Frontal cortex (tissue), 4 donors: ENCODE data around the gene IFNGR2. TPM values are rescaled to one million over a fixed set of nuclear protein-coding genes. Genes with fewer than 3 reads are reported as not detected.
"Not testable (repeated sequence)": the region's sequence is repeated elsewhere in the genome, so short reads cannot be mapped to it uniquely, and the experiment has no call there.

Experiments used
- DNase-seq, 2 donors: peaks; one replicate each; pipeline ENCODE4 v3.0.0; 2012; ENCODE audit warnings: low spot score in 2 of 2
- FAIRE-seq: peaks from 2 replicates; lab custom pipeline; 2012; peaks lifted over from hg19 to GRCh38; lab: Jason Lieb, UNC
- total RNA-seq: library from RNA; depleted of rRNA; stranded (reverse); fragments of >200 nt; gene quantifications from one replicate; pipeline ENCODE4 v1.2.3, GENCODE V29; 2014
- donor health status: control.
- donor health status: control.
- donor health status: control.

The IFNGR2 gene, protein sequence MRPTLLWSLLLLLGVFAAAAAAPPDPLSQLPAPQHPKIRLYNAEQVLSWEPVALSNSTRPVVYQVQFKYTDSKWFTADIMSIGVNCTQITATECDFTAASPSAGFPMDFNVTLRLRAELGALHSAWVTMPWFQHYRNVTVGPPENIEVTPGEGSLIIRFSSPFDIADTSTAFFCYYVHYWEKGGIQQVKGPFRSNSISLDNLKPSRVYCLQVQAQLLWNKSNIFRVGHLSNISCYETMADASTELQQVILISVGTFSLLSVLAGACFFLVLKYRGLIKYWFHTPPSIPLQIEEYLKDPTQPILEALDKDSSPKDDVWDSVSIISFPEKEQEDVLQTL
- 60.3 TPM for total RNA-seq

GRCh38 chr21:33403128-33403785 lies at the start of gene IFNGR2:
Gene IFNGR2 (plus strand): TSS chr21:33403413. CDS start chr21:33403544, 131 bp downstream.
- peak; percentile 70 to 78 for DNase-seq
- no peak for FAIRE-seq

GRCh38 chr21:33355355-33355754 lies 47.9 kb upstream of the IFNGR2 start:
- no peak for FAIRE-seq

DNA sequence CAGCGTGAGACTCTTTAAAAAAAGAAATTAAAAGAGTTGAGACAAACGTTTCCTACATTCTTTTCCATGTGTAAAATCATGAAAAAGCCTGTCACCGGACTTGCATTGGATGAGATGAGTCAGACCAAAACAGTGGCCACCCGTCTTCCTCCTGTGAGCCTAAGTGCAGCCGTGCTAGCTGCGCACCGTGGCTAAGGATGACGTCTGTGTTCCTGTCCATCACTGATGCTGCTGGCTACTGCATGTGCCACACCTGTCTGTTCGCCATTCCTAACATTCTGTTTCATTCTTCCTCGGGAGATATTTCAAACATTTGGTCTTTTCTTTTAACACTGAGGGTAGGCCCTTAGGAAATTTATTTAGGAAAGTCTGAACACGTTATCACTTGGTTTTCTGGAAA lies 47.2 kb upstream of the IFNGR2 start:
- no peak for FAIRE-seq
- no peak for DNase-seq

More at GRCh38 chr21:33355355-33355754, 47.9 kb upstream of the IFNGR2 start:
- no peak for DNase-seq

DNA sequence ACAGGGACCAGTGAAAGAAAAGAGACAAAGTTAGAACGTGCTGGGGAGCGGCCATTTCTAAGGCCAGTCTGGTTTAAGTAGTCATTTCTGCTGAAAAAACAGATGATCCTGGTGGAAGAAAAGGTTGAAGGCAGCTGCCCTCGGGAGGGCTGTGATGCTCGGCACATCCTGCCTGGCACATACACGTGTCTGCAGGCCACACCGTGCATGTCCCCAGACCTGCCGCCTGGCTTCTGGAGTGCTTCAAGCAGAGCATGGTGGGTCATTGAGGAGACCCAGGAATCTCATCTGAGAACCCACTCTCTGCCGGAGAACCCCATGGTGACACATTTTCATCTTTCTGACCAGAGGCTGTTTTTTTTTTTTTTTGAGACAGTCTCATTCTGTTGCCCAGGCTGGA lies 46.0 kb upstream of the IFNGR2 start:
- DNase-seq (no peak), FAIRE-seq (no peak)

DNA sequence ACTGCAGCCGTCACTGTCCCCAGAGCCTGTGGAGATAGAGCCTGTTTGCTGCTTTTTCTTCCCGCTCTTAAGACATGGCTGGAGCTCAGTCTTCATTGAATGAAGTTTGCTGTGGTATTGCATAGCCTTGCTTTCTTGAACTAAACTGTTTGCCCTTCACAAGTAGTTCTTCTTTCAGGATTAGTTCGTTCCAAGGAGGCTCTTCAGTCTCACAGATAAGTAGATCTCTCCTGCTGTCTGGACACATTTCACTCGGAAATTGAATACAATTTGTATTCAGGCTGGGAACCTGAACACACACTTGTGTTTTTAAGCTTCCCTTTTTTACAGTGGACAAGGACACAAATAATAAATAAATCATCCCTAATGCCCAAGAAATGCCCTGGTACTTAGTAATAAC lies 43.8 kb upstream of the IFNGR2 start:
- FAIRE-seq, result no peak

DNA sequence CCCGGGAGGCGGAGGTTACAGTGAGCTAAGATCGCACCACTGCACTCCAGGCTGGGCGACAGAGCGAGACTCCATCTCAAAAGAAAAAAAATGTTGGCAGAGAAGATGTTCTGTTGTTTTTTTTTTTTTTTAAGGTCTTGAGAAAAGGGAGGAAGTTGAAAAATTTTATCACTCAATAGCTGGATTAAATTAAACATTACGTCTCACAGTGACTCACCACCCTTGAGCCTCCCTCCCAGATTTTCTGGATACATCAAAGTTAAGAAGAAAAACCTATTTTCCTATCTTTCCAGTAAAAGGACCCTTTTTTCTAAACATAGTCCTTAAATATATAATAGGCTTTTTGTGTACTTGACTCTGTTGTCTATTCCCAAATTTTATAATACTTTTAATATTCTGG lies 42.9 kb upstream of the IFNGR2 start:
- FAIRE-seq, result no peak
- DNase-seq, result no peak

More for the DNA sequence above, 43.8 kb upstream of the IFNGR2 start:
- no peak for DNase-seq

DNA sequence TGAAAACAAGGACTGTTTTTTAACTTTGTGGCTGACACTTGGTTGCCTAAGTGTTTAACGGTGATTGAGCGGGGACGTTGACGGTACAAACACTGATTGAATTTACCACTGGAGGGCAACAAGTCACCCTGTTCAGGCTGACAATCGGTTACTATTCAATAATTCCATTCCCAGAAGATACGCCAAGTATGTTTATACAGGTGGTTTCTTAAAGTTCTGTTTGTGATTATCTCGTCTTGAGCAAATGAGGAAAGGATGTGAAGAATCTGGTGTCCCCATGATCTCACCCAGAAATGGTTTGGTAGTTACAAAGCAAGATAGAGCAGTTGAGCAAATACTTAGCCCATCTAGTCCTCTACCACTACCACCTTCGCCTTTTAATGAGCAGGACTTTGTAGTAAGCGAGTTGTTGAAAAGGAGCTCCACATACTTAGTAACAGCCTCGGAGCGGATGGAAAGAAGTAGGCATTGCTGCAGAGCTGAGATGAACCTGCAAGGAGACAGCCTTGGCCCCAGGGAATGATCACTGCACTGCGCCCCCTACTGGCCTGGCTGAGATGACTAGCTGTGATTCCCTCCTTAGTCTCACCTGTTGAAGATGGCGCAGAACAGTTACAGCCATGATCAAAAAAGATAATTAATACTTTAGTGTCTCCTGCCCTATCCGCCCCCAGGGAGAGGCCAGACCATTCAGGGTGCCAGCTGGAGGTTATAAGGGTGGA lies 42.2 kb upstream of the IFNGR2 start:
- FAIRE-seq (no peak), DNase-seq (peak; percentile 26 to 54)

DNA sequence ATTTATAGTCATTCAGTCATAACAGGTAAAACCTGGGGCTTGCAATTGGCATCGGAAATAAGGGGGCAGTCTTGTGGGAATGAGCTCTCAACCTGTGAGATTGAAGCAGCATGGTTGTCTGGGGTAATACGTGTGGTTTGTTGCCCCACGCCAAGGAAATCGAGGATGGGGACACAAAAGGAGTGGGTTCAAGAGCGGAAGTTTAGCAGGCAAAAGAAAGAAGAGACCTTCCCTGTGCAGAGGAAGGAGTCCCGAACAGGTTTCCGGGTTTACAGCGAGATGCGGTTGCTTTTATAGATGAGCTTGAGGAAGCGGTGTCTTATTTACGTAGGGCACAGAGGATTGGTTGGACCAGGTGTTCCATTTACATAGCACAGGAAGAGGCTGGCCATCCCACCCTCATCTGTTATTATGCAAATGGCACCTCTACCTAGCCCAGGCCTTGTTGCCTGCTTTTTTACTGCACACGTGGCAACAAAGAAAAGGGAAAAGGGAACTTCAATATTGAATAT lies 41.1 kb upstream of the IFNGR2 start:
- FAIRE-seq, result no peak

GRCh38 chr21:33363911-33364609 lies 39.2 kb upstream of the IFNGR2 start:
- not testable (repeated sequence) for FAIRE-seq, DNase-seq

More for the DNA sequence above, 41.1 kb upstream of the IFNGR2 start:
- DNase-seq, result no peak

GRCh38 chr21:33364830-33365229 lies 38.4 kb upstream of the IFNGR2 start:
- FAIRE-seq, result no peak

DNA sequence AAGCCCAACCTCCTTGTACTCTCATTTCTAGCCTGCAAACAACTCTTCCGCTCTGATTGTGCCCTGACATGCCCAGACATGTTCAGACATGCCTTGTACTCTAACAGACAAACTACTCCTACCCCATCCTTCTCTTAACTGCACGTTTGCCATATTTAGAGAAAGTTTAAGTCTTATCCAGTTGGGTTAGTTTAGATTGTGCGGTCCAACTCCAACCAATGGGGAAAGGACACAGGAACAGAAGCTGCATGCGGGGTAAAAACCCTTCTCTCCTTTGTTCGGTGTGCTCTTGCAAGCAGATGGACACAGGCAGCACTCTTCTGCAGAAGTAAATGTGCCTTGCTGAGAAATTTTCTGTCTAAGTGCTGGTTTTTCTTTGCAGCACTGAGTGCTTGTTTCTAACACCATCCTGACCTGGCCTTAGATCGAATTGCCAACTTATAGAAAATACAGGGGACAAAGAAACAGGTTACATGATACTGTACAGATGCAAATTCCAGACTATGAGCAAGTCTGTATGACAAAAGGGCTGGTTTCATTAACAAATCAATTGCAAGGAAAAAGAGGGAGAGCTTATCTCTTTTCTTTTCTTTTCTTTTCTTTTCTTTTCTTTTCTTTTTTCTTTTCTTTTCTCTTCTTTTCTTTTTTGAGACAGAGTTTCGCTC lies 35.8 kb upstream of the IFNGR2 start:
- FAIRE-seq (no peak), DNase-seq (no peak)

More at GRCh38 chr21:33364830-33365229, 38.4 kb upstream of the IFNGR2 start:
- no peak for DNase-seq

DNA sequence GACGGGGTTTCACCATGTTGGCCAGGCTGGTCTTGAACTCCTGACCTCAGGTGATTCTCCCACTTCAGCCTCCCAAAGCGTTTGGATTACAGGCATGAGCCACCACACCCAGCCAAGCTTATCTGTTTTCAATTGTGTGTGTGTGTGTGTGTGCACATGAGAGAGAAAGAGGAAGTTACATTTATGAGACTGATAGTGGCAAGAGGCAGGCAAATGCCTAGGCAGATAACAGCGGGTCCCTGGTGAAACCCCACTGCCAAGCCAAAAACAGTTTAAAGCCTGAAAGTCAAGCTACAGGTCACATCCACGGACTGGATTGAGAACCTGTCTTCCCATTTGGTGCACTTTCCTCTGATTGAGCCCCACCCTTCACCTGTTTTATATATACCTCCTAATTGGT lies 35.1 kb upstream of the IFNGR2 start:
- DNase-seq (no peak), FAIRE-seq (no peak)

DNA sequence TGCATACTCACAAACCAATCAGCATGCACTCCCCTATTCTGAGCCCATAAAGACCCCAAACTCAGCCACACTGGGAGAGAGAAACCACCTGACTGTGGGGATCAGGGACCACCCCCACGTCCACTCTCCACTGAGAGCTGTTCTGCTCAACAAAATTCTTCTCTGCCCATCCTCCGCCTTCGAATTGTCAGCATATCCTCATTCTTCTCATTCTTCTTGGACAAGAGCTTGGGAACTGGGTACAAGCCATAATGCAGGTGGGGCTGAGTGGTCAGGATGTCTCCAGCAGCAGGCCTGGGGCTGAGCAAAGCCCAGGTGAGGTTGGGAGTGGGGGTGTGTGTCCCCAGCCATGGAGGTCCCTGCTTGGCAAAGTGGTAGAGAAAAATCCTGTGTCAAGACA lies 34.6 kb upstream of the IFNGR2 start:
- FAIRE-seq (no peak), DNase-seq (no peak)

- DNase-seq, result no peak
- FAIRE-seq, result no peak
These were observed 33.6 kb upstream of the IFNGR2 start for GRCh38 chr21:33369586-33369985.

DNA sequence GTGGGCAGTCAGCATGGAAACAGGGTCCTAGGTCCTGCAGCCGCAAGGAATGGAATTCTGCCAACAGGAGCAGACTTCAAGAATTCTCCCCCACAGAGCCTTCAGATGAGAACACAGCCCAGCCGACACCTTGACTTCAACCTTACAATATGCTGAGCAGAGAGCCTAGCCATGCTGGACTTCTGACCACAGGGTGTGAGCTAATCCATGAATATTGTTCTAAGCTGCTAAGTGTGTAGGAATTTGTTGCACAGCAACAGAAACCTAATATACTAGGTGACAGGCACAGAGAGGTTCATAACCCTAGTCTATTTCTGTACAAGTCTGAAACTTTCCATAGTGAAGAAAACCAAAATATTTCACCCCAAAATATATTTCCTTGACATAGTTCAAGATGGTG lies 32.9 kb upstream of the IFNGR2 start:
- DNase-seq (no peak), FAIRE-seq (no peak)

- DNase-seq (no peak), FAIRE-seq (no peak)
These were observed 31.8 kb upstream of the IFNGR2 start for GRCh38 chr21:33371366-33371765.

GRCh38 chr21:33372582-33372981 lies 30.6 kb upstream of the IFNGR2 start:
- no peak for DNase-seq
- FAIRE-seq, result no peak

- DNase-seq (no peak), FAIRE-seq (no peak)
These were observed 29.8 kb upstream of the IFNGR2 start for GRCh38 chr21:33373451-33373850.

DNA sequence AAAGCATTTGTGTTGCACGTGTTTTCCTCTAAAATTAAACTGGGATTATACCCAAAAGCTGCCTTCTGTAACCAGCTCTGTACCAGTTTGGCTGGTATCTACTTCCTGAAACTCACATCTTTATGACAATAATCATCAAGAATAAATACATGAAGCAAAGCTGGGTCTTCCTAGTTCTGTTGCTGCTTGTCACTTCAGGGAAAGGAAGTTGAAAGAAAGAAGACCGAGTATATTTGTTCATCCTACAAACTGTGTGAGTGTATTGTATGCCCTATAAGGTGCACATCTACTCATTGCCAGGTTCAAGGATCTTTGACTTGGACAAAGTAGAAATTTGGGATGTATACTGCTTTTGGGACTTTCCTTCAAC lies 29.1 kb upstream of the IFNGR2 start:
- DNase-seq (no peak), FAIRE-seq (no peak)
